IPS-15b (cell line): ENCODE results near the gene GRAMD1A.
"Not testable (repeated sequence)": the region's sequence is repeated elsewhere in the genome, so short reads cannot be mapped to it uniquely, and the experiment has no call there.

Experiments
- H3K27me3 ChIP-seq: one replicate; pipeline ENCODE4 v1.6.1; 2013; ENCODE audit warnings: low read length; ENCODE audit not compliant: control insufficient read depth, insufficient read depth
- H3K36me3 ChIP-seq: one replicate; pipeline ENCODE4 v1.6.1; 2013; ENCODE audit warnings: low read length; ENCODE audit not compliant: control insufficient read depth, insufficient read depth
- H3K4me1 ChIP-seq: one replicate; pipeline ENCODE4 v1.6.1; 2013; ENCODE audit warnings: mild to moderate bottlenecking, low read length; ENCODE audit not compliant: control insufficient read depth, insufficient read depth
- H3K4me3 ChIP-seq: one replicate; pipeline ENCODE4 v1.5.1; 2013; ENCODE audit warnings: low read depth, low read length
- H3K9ac ChIP-seq: one replicate; pipeline ENCODE4 v1.6.1; 2013; ENCODE audit warnings: low read depth, mild to moderate bottlenecking, low read length
- H3K9me3 ChIP-seq: one replicate; pipeline ENCODE4 v1.6.1; 2013; ENCODE audit warnings: mild to moderate bottlenecking, low read length; ENCODE audit not compliant: control insufficient read depth, insufficient read depth

The GRAMD1A gene

DNA sequence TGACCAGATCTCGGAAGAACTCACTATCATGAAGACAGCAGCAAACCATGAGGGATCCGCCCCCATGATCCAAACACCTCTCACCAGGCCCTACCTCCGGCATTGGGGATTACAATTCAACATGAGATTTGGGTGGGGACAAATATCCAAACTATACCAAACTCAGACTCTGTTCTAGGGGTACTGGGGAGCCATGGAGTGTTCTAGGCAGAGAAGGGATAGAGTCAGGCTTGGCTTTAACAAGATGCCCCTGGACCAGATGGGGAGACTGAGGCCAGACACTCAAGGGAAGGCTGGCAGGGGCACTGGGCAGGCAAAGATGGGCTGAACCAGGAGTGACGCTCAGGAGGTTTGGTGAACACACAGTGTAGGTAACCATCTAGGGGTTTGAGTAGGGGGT is 18.3 kb downstream of the GRAMD1A start:
- H3K27me3 ChIP-seq = no peaks in the 10 kb centered on the region
- H3K9ac ChIP-seq = no peak overlapping the region
- no peaks in the 10 kb centered on the region for H3K9me3 ChIP-seq
- H3K4me1 ChIP-seq = no peaks in the 10 kb centered on the region
- peaks cover 92% of the 10 kb centered on the region for H3K36me3 ChIP-seq
- H3K4me3 ChIP-seq = no peak overlapping the region

- Histone ChIP-seq H3K36me3 (peaks cover 92% of the 10 kb centered on the region), H3K27me3 (no peaks in the 10 kb centered on the region), H3K4me1 (no peaks in the 10 kb centered on the region), H3K4me3 (no peak overlapping the region), H3K9ac (no peak overlapping the region), H3K9me3 (no peaks in the 10 kb centered on the region)
These were observed 19.0 kb downstream of the GRAMD1A start for GRCh38 chr19:35019144-35019543.

GRCh38 chr19:35021016-35021415 is 20.9 kb downstream of the GRAMD1A start:
- Histone ChIP-seq H3K36me3 (peaks cover 93% of the 10 kb centered on the region), H3K9ac (no peak overlapping the region), H3K4me3 (no peak overlapping the region), H3K27me3 (no peaks in the 10 kb centered on the region), H3K9me3 (no peaks in the 10 kb centered on the region), H3K4me1 (no peaks in the 10 kb centered on the region)

GRCh38 chr19:35021596-35021995 is 21.5 kb downstream of the GRAMD1A start:
- Histone ChIP-seq H3K27me3 (no peaks in the 10 kb centered on the region), H3K4me1 (no peaks in the 10 kb centered on the region), H3K36me3 (peaks cover 95% of the 10 kb centered on the region), H3K4me3 (no peak overlapping the region), H3K9me3 (no peaks in the 10 kb centered on the region), H3K9ac (no peak overlapping the region)

GRCh38 chr19:35022460-35022859 is 22.3 kb downstream of the GRAMD1A start:
- H3K4me1 ChIP-seq = no peaks in the 10 kb centered on the region
- no peak overlapping the region for H3K9ac ChIP-seq
- peaks cover 88% of the 10 kb centered on the region for H3K36me3 ChIP-seq
- no peaks in the 10 kb centered on the region for H3K27me3 ChIP-seq
- H3K4me3 ChIP-seq = no peak overlapping the region
- no peaks in the 10 kb centered on the region for H3K9me3 ChIP-seq

- Histone ChIP-seq H3K36me3 (peaks cover 86% of the 10 kb centered on the region), H3K9ac (no peak overlapping the region), H3K9me3 (no peaks in the 10 kb centered on the region), H3K4me1 (no peaks in the 10 kb centered on the region), H3K4me3 (no peak overlapping the region), H3K27me3 (no peaks in the 10 kb centered on the region)
These were observed 23.3 kb downstream of the GRAMD1A start for GRCh38 chr19:35023428-35023827.

- Histone ChIP-seq H3K9me3 (no peaks in the 10 kb centered on the region), H3K36me3 (peaks cover 79% of the 10 kb centered on the region), H3K4me1 (no peaks in the 10 kb centered on the region), H3K27me3 (no peaks in the 10 kb centered on the region), H3K4me3 (no peak overlapping the region), H3K9ac (no peak overlapping the region)
These were observed 24.0 kb downstream of the GRAMD1A start for GRCh38 chr19:35024095-35024494.

DNA sequence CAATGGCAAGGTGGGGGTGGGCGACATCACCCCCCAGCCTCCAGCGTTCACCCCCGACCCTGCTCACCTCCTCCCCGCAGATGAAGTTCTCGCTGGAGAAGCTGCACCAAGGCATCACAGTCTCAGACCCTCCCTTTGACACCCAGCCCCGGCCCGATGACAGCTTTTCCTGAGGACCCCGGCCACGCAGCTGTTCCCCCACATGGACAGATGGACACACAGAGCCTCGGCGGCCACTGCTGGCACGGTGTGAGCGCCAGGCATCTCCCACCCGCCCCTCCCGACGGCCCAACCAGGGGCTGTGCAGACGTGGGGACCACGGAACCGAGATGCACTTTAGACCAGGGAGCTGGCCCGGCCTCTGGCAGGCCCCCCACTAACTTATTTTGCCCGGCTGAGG is 25.8 kb downstream of the GRAMD1A start:
- no peak overlapping the region for H3K9ac ChIP-seq
- H3K9me3 ChIP-seq = no peaks in the 10 kb centered on the region
- H3K4me3 ChIP-seq = no peak overlapping the region
- H3K4me1 ChIP-seq = no peaks in the 10 kb centered on the region
- H3K36me3 ChIP-seq = peaks cover 61% of the 10 kb centered on the region
- H3K27me3 ChIP-seq = no peaks in the 10 kb centered on the region

GRCh38 chr19:35026418-35026817 is 26.3 kb downstream of the GRAMD1A start:
- Histone ChIP-seq H3K9ac (no peak overlapping the region), H3K36me3 (peaks cover 56% of the 10 kb centered on the region), H3K4me1 (no peaks in the 10 kb centered on the region), H3K9me3 (no peaks in the 10 kb centered on the region), H3K4me3 (no peak overlapping the region), H3K27me3 (peaks cover 3% of the 10 kb centered on the region)

GRCh38 chr19:35027009-35027408 is 26.9 kb downstream of the GRAMD1A start:
- no peak overlapping the region for H3K9ac ChIP-seq
- peaks cover 2% of the 10 kb centered on the region for H3K4me1 ChIP-seq
- H3K9me3 ChIP-seq = no peaks in the 10 kb centered on the region
- no peak overlapping the region for H3K4me3 ChIP-seq
- H3K36me3 ChIP-seq = peaks cover 50% of the 10 kb centered on the region
- peaks cover 9% of the 10 kb centered on the region for H3K27me3 ChIP-seq

GRCh38 chr19:35027851-35028599 is 27.9 kb downstream of the GRAMD1A start:
- Histone ChIP-seq H3K4me3 (no peak overlapping the region), H3K9ac (no peak overlapping the region), H3K36me3 (peaks cover 42% of the 10 kb centered on the region), H3K9me3 (no peaks in the 10 kb centered on the region), H3K27me3 (peaks cover 14% of the 10 kb centered on the region), H3K4me1 (peaks cover 2% of the 10 kb centered on the region)

DNA sequence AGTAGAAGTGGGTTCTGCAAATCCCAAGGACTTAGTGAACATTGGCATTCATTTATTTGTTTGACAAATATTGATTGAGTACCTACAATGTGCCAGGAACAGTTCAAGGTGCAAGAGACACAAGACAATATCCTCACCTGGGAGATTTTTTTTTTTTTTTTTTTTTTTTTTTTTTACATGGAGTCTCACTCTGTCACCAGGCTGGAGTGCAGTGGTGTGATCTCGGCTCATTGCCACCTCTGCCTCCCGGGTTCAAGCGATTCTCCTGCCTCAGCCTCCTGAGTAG is 28.4 kb downstream of the GRAMD1A start:
- not testable (repeated sequence) for H3K9ac ChIP-seq, H3K4me1 ChIP-seq, H3K9me3 ChIP-seq, H3K4me3 ChIP-seq
- peaks cover 14% of the 10 kb centered on the region for H3K27me3 ChIP-seq
- peaks cover 39% of the 10 kb centered on the region for H3K36me3 ChIP-seq
